Endometrial microvascular endothelial cells (primary cell): ENCODE results near the gene TFF1. TPM values are rescaled to one million over a fixed set of nuclear protein-coding genes. Genes with fewer than 3 reads are reported as not detected.

Source experiments
- in situ Hi-C: cut with HindIII; loops from 2 replicates; pipeline ENCODE4 v1.10.0; 2017; ENCODE audit warnings: low sequenced_read_pairs, low pct_unique_long_range_greater_than_20kb; ENCODE audit errors: inconsistent ontology term
- total RNA-seq: library from RNA; depleted of rRNA; stranded (reverse); fragments of >200 nt; gene quantifications from one replicate; pipeline ENCODE4 v1.2.3, GENCODE V29; 2015; ENCODE audit errors: inconsistent ontology term

TFF1 gene
- total RNA-seq, 1 donor from 2014 or later: not detected

GRCh38 chr21:42385619-42386018 lies 19.3 kb upstream of the TFF1 start:
- in situ Hi-C loops: no loop called here

GRCh38 chr21:42384989-42385388 lies 18.7 kb upstream of the TFF1 start:
- in situ Hi-C loops: no loop called here

GRCh38 chr21:42384156-42384945 lies 18.0 kb upstream of the TFF1 start:
- in situ Hi-C loops: no loop called here

- in situ Hi-C loops: no loop called here
These were observed 17.0 kb upstream of the TFF1 start for GRCh38 chr21:42383331-42383730.

GRCh38 chr21:42382915-42383314 lies 16.6 kb upstream of the TFF1 start:
- in situ Hi-C loops: no loop called here

GRCh38 chr21:42381347-42381984 lies 15.1 kb upstream of the TFF1 start:
- in situ Hi-C loops: no loop called here

GRCh38 chr21:42379426-42380215 lies 13.3 kb upstream of the TFF1 start:
- in situ Hi-C loops: no loop called here

- in situ Hi-C loops: no loop called here
These were observed 12.1 kb upstream of the TFF1 start for GRCh38 chr21:42378418-42378817.

- in situ Hi-C loops: no loop called here
These were observed 11.6 kb upstream of the TFF1 start for GRCh38 chr21:42377951-42378340.

GRCh38 chr21:42377211-42377950 lies 11.0 kb upstream of the TFF1 start:
- in situ Hi-C loops: no loop called here

- in situ Hi-C loops: no loop called here
These were observed 10.1 kb upstream of the TFF1 start for GRCh38 chr21:42376338-42376982.

- in situ Hi-C loops: no loop called here
These were observed 9.6 kb upstream of the TFF1 start for GRCh38 chr21:42375966-42376337.

- in situ Hi-C loops: no loop called here
These were observed 9.2 kb upstream of the TFF1 start for GRCh38 chr21:42375506-42375905.

GRCh38 chr21:42374864-42375499 lies 8.6 kb upstream of the TFF1 start:
- in situ Hi-C loops: no loop called here

- in situ Hi-C loops: no loop called here
These were observed 8.1 kb upstream of the TFF1 start for GRCh38 chr21:42374457-42374856.

- in situ Hi-C loops: no loop called here
These were observed 7.6 kb upstream of the TFF1 start for GRCh38 chr21:42373908-42374455.

- in situ Hi-C loops: no loop called here
These were observed 7.0 kb upstream of the TFF1 start for GRCh38 chr21:42373196-42373907.
